Retina (tissue), 1 donor: ENCODE data around the gene MLIP.
"Not testable (repeated sequence)": the region's sequence is repeated elsewhere in the genome, so short reads cannot be mapped to it uniquely, and the experiment has no call there.

Experiments used
- DNase-seq: peaks from one replicate; pipeline ENCODE4 v3.0.0-alpha.2; 2016

Gene MLIP

GRCh38 chr6:54111341-54112045 is at the start of gene MLIP:
TSS of gene MLIP (plus strand) at chr6:54111443. CDS start at chr6:54111480, 37 bp downstream.
- DNase-seq = no peak

GRCh38 chr6:54063228-54063539 is 48.1 kb upstream of the MLIP start:
- no peak for DNase-seq

GRCh38 chr6:54068694-54069093 is 42.5 kb upstream of the MLIP start:
- no peak for DNase-seq

- DNase-seq = no peak
Observed at GRCh38 chr6:54070025-54070424, 41.2 kb upstream of the MLIP start.

GRCh38 chr6:54071821-54072340 is 39.4 kb upstream of the MLIP start:
- no peak for DNase-seq

GRCh38 chr6:54072635-54073313 is 38.5 kb upstream of the MLIP start:
- DNase-seq = no peak

GRCh38 chr6:54073487-54073886 is 37.8 kb upstream of the MLIP start:
- no peak for DNase-seq

- DNase-seq = no peak
Observed at GRCh38 chr6:54074109-54074508, 37.1 kb upstream of the MLIP start.

- DNase-seq = no peak
Observed at GRCh38 chr6:54074578-54075195, 36.6 kb upstream of the MLIP start.

- DNase-seq = no peak
Observed at GRCh38 chr6:54076159-54076789, 35.0 kb upstream of the MLIP start.

- not testable (repeated sequence) for DNase-seq
Observed at GRCh38 chr6:54081499-54081898, 29.7 kb upstream of the MLIP start.

GRCh38 chr6:54083287-54083686 is 28.0 kb upstream of the MLIP start:
- DNase-seq = no peak

GRCh38 chr6:54084231-54084630 is 27.0 kb upstream of the MLIP start:
- DNase-seq = no peak

GRCh38 chr6:54085047-54085446 is 26.2 kb upstream of the MLIP start:
- DNase-seq = no peak

- no peak for DNase-seq
Observed at GRCh38 chr6:54085541-54085940, 25.7 kb upstream of the MLIP start.

- no peak for DNase-seq
Observed at GRCh38 chr6:54086439-54086838, 24.8 kb upstream of the MLIP start.

- DNase-seq = no peak
Observed at GRCh38 chr6:54087721-54088120, 23.5 kb upstream of the MLIP start.

- no peak for DNase-seq
Observed at GRCh38 chr6:54093326-54093948, 17.8 kb upstream of the MLIP start.

- no peak for DNase-seq
Observed at GRCh38 chr6:54094293-54094692, 16.9 kb upstream of the MLIP start.

- no peak for DNase-seq
Observed at GRCh38 chr6:54094786-54095185, 16.5 kb upstream of the MLIP start.

GRCh38 chr6:54095723-54096122 is 15.5 kb upstream of the MLIP start:
- DNase-seq = no peak

GRCh38 chr6:54096811-54097210 is 14.4 kb upstream of the MLIP start:
- no peak for DNase-seq

- DNase-seq = no peak
Observed at GRCh38 chr6:54097753-54098152, 13.5 kb upstream of the MLIP start.
